ENCODE data around the gene CLPTM1L. TPM values are rescaled to one million over a fixed set of nuclear protein-coding genes. Genes with fewer than 3 reads are reported as not detected.
A peak's percentile ranks its signal among the peaks of the same experiment; 100 is the strongest.

The CLPTM1L gene
- total and polyA plus RNA-seq, 9 of the 15 experiments (the other 6 are each of a cell fraction or from before 2014, with no cell fraction given) = 3.5 to 217 (median 177) TPM

GRCh38 chr5:1344975-1345838 is at the start of gene CLPTM1L (continued):
- TF ChIP-seq ZC3H4 (CRISPR knock-in tag; IDR thresholded peaks at IDR 0.05; ENCODE audit: borderline replicate concordance) (no peak), ATF7 (IDR thresholded peaks at IDR 0.05) (peak; percentile 55; the same call in 1 of the 2 replicates), ZNF395 (CRISPR knock-in tag; IDR thresholded peaks at IDR 0.05) (no peak), SMARCB1 (IDR thresholded peaks at IDR 0.05; ENCODE audit: insufficient read length, low read depth) (no peak), VEZF1 (CRISPR knock-in tag; IDR thresholded peaks at IDR 0.05) (peak; percentile 80), PTBP1 (IDR thresholded peaks at IDR 0.05; ENCODE audit: low read depth, low read length) (no peak), CLOCK (CRISPR knock-in tag; IDR thresholded peaks at IDR 0.05; ENCODE audit: borderline replicate concordance) (no peak), ZBTB49 (CRISPR knock-in tag; IDR thresholded peaks at IDR 0.05; ENCODE audit: borderline replicate concordance) (no peak), RNF219 (CRISPR knock-in tag; IDR thresholded peaks at IDR 0.05) (no peak), ZNF740 (CRISPR knock-in tag; IDR thresholded peaks at IDR 0.05) (no peak), ZNF740 (tag; IDR thresholded peaks at IDR 0.05) (no peak), ILK (tag; IDR thresholded peaks at IDR 0.05; ENCODE audit: borderline replicate concordance, low read depth) (no peak)

Measured in K562 (cell line).